CD14-positive monocyte (primary cell): Measurements from ENCODE around the gene MARS2. TPM values are rescaled to one million over a fixed set of nuclear protein-coding genes. Genes with fewer than 3 reads are reported as not detected.

Source experiments
- DNase-seq, 3 donors: peaks; one replicate each; pipeline ENCODE4 v3.0.0-alpha.2; 2011 to 2022
- H2AFZ ChIP-seq: 2 replicates; pipeline ENCODE4 v1.6.0; 2012; ENCODE audit warnings: mild to moderate bottlenecking, low read depth, low read length, inconsistent platforms; ENCODE audit not compliant: insufficient read depth, poor library complexity, severe bottlenecking
- H3K27ac ChIP-seq, 2 donors: 1 replicate in 1 of 2; 2 replicates in 1 of 2; pipeline ENCODE4 v1.5.1; 2012 to 2013; ENCODE audit warnings: low read length in 2 of 2, control low read depth in 1 of 2, inconsistent platforms in 1 of 2, low read depth in 1 of 2, mild to moderate bottlenecking in 1 of 2
- H3K27me3 ChIP-seq, 2 donors: one replicate each; pipeline versions ENCODE4 v1.6.0 to v1.6.1; 2011 to 2013; ENCODE audit warnings: low read length in 2 of 2; ENCODE audit not compliant: control insufficient read depth in 2 of 2, insufficient read depth in 2 of 2
- H3K36me3 ChIP-seq, 2 donors: replicated peaks in 1 of 2; 1 replicate in 1 of 2; 2 replicates in 1 of 2; pipeline versions ENCODE4 v1.5.1 to v1.6.1; 2012 to 2013; ENCODE audit warnings: low read length in 2 of 2, control low read depth in 1 of 2, inconsistent platforms in 1 of 2, mild to moderate bottlenecking in 1 of 2; ENCODE audit not compliant: insufficient read depth in 2 of 2, control insufficient read depth in 1 of 2
- H3K4me1 ChIP-seq, 2 donors: 1 replicate in 1 of 2; 2 replicates in 1 of 2; pipeline versions ENCODE4 v1.5.1 to v1.6.1; 2012 to 2013; ENCODE audit warnings: low read length in 2 of 2, control low read depth in 1 of 2, inconsistent platforms in 1 of 2, mild to moderate bottlenecking in 1 of 2, moderate library complexity in 1 of 2; ENCODE audit not compliant: insufficient read depth in 2 of 2, control insufficient read depth in 1 of 2
- H3K4me2 ChIP-seq: replicated peaks from 2 replicates; pipeline ENCODE3; 2012; ENCODE audit warnings: low read length, moderate library complexity, mild to moderate bottlenecking; ENCODE audit not compliant: poor library complexity, severe bottlenecking; ENCODE audit errors: extremely low read depth
- H3K4me3 ChIP-seq, 3 experiments: fragments of 200-600 bp in 1 of 3; sonication (generic) in 1 of 3; replicated peaks in 1 of 3; 1 replicate in 2 of 3; 2 replicates in 1 of 3; pipeline ENCODE4 v1.5.1; 2011 to 2013; ENCODE audit warnings: low read length in 3 of 3, mild to moderate bottlenecking in 3 of 3, control low read depth in 2 of 3, low read depth in 2 of 3, inconsistent platforms in 1 of 3, moderate library complexity in 1 of 3
- H3K79me2 ChIP-seq: 2 replicates; pipeline ENCODE4 v1.6.0; 2012; ENCODE audit warnings: mild to moderate bottlenecking, control low read depth, inconsistent platforms, low read length, moderate library complexity; ENCODE audit not compliant: insufficient read depth
- H3K9ac ChIP-seq: 2 replicates; pipeline ENCODE4 v1.6.0; 2017; ENCODE audit warnings: low read length, mild to moderate bottlenecking; ENCODE audit not compliant: insufficient read depth, poor library complexity, severe bottlenecking
- H3K9me3 ChIP-seq, 2 donors: replicated peaks in 1 of 2; 1 replicate in 1 of 2; 2 replicates in 1 of 2; pipeline versions ENCODE4 v1.5.1 to v1.6.1; 2012 to 2013; ENCODE audit warnings: low read length in 2 of 2, control low read depth in 1 of 2; ENCODE audit not compliant: control insufficient read depth in 1 of 2, insufficient read depth in 1 of 2
- H4K20me1 ChIP-seq: 2 replicates; pipeline ENCODE4 v1.6.0; 2012; ENCODE audit warnings: mild to moderate bottlenecking, low read length, control low read depth, moderate library complexity; ENCODE audit not compliant: insufficient read depth
- H3K27ac Mint-ChIP-seq, 7 donors: one replicate each; pipeline ENCODE4 v1.8.0; 2020; ENCODE audit warnings: mild to moderate bottlenecking in 7 of 7, mixed read lengths in 7 of 7, moderate library complexity in 6 of 7, inconsistent platforms in 2 of 7
- H3K27me3 Mint-ChIP-seq, 3 donors: one replicate each; pipeline ENCODE4 v1.8.0; 2021 to 2022; ENCODE audit warnings: low read depth in 3 of 3, mild to moderate bottlenecking in 3 of 3, mixed read lengths in 3 of 3, moderate library complexity in 3 of 3, inconsistent platforms in 1 of 3
- H3K36me3 Mint-ChIP-seq, 2 donors: one replicate each; pipeline ENCODE4 v1.8.0; 2020; ENCODE audit warnings: mixed read lengths in 2 of 2, inconsistent platforms in 1 of 2, mild to moderate bottlenecking in 1 of 2
- H3K4me1 Mint-ChIP-seq: one replicate; pipeline ENCODE4 v1.8.0; 2020; ENCODE audit warnings: mild to moderate bottlenecking, mixed read lengths
- H3K4me3 Mint-ChIP-seq, 2 donors: one replicate each; pipeline ENCODE4 v1.8.0; 2020; ENCODE audit warnings: mild to moderate bottlenecking in 2 of 2, mixed read lengths in 2 of 2, moderate library complexity in 1 of 2
- H3K9me3 Mint-ChIP-seq, 7 donors: one replicate each; pipeline ENCODE4 v1.8.0; 2020 to 2022; ENCODE audit warnings: mixed read lengths in 7 of 7, mild to moderate bottlenecking in 6 of 7, moderate library complexity in 6 of 7, inconsistent platforms in 2 of 7
- WGBS: methylation state at CpG from one replicate; pipeline ENCODE4 v1.1.5; 2013; ENCODE audit warnings: missing lambda C conversion rate; ENCODE audit not compliant: insufficient coverage; 5-methylcytosine and 5-hydroxymethylcytosine counted together
- intact Hi-C, 2 donors: fragments of 100-400 bp; cut with micrococcal nuclease; formaldehyde crosslinking; loops; one replicate each; pipeline versions ENCODE4 v1.15.0 to v1.15.1; 2023
- polyA plus RNA-seq, 3 donors: library from polyadenylated mRNA; depleted of rRNA in 1 of 3; unstranded in 2 of 3; stranded (reverse) in 1 of 3; fragments of 300-500 nt in 2 of 3; fragments of >200 nt in 1 of 3; fragmentation: Illumina TruSeq in 2 of 3; gene quantifications; 1 replicate in 2 of 3; 2 replicates in 1 of 3; pipeline ENCODE4 v1.2.3, GENCODE V29; 2012 to 2021
- TF ChIP-seq, protein P1 (sequence below): fragments of 200-600 bp; IDR thresholded peaks from one replicate; pipeline ENCODE4 v1.8.0; 2022; ENCODE audit warnings: antibody characterized with exemption, mild to moderate bottlenecking

MARS2 gene
- polyA plus RNA-seq, 3 donors, result 0.66 to 1.3 (median 0.93) TPM

DNA sequence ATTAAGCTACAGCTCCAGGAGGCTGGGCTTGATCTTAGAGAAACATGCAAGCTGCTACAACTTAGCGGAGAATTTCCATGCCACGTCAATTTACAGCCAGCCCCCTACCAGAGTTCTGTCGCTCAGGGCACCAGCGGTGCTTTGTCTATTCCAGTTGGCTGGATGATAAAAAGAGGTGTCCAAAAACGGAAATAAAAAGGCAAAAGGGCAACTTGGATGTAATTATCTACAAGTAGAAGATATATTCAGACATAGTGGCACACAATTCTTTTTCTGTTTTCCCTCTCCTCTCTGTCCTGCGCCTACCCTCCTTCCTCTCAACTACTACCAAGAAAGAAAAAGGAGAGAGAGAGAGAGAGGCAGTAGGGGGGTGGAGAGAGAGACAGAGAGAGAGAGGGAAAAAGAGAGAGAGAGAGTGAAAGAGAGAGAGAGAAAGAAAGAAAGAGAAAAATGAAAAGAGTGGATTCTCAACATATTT, 29.4 kb upstream of the MARS2 start:
- no CpG with 5 or more reads among the region's 6 CpGs for WGBS
- no peak overlapping the region for H3K4me3 Mint-ChIP-seq
- Histone ChIP-seq H3K27ac (no peak overlapping the region), H3K4me1 (no peaks in the 10 kb centered on the region), H3K36me3 (no peaks in the 10 kb centered on the region), H3K79me2 (no peaks in the 10 kb centered on the region), H3K27me3 (peaks cover 0 to 2% of the 10 kb centered on the region in 2 donors), H4K20me1 (no peaks in the 10 kb centered on the region), H3K4me2 (no peak overlapping the region), H3K4me3 (no peak overlapping the region), H2AFZ (no peak overlapping the region), H3K9ac (no peak overlapping the region), H3K9me3 (no peaks in the 10 kb centered on the region)
- no peaks in the 10 kb centered on the region for H3K4me1 Mint-ChIP-seq
- peaks cover 0 to 5% (median 3%) of the 10 kb centered on the region in 3 donors for H3K27me3 Mint-ChIP-seq
- TF ChIP-seq, protein P1, sequence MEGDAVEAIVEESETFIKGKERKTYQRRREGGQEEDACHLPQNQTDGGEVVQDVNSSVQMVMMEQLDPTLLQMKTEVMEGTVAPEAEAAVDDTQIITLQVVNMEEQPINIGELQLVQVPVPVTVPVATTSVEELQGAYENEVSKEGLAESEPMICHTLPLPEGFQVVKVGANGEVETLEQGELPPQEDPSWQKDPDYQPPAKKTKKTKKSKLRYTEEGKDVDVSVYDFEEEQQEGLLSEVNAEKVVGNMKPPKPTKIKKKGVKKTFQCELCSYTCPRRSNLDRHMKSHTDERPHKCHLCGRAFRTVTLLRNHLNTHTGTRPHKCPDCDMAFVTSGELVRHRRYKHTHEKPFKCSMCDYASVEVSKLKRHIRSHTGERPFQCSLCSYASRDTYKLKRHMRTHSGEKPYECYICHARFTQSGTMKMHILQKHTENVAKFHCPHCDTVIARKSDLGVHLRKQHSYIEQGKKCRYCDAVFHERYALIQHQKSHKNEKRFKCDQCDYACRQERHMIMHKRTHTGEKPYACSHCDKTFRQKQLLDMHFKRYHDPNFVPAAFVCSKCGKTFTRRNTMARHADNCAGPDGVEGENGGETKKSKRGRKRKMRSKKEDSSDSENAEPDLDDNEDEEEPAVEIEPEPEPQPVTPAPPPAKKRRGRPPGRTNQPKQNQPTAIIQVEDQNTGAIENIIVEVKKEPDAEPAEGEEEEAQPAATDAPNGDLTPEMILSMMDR, result no peak
- no peaks in the 10 kb centered on the region for H3K9me3 Mint-ChIP-seq
- intact Hi-C loops, result no loop called here
- DNase-seq, result no peak
- no peaks in the 10 kb centered on the region for H3K36me3 Mint-ChIP-seq
- H3K27ac Mint-ChIP-seq, result no peak overlapping the region

DNA sequence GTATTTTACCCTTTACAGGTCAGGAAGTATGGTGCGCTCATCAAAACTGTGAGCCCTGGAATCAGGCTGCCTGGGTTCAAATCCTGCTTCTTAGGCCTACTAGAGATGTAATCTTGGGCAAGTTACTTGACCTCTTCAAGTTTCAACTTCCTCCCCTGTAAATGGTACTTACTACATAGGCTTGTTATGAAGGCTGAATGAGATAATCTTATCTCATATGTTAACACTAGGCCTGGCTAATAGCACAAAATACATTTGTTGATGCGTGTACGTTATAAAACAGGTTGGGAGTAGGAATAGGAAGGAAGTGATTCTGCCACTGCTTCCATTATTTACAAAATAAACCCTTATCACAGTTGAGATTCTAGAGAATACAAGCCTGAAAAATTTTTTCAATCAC, 28.1 kb upstream of the MARS2 start:
- Histone ChIP-seq H3K9ac (no peak overlapping the region), H3K9me3 (no peaks in the 10 kb centered on the region), H3K36me3 (no peaks in the 10 kb centered on the region), H3K27ac (no peak overlapping the region), H3K4me3 (no peak overlapping the region), H3K4me1 (no peaks in the 10 kb centered on the region), H3K27me3 (peaks cover 0 to 2% of the 10 kb centered on the region in 2 donors), H2AFZ (no peak overlapping the region), H3K79me2 (no peaks in the 10 kb centered on the region), H3K4me2 (no peak overlapping the region), H4K20me1 (no peaks in the 10 kb centered on the region)
- Mint-ChIP-seq H3K4me1 (no peaks in the 10 kb centered on the region), H3K4me3 (no peak overlapping the region), H3K9me3 (peaks cover 0 to under 1% (median 0%) of the 10 kb centered on the region in 7 donors), H3K36me3 (no peaks in the 10 kb centered on the region), H3K27me3 (peaks cover 0 to 3% (median 3%) of the 10 kb centered on the region in 3 donors), H3K27ac (no peak overlapping the region)
- no peak for DNase-seq
- intact Hi-C loops, result no loop called here
- TF ChIP-seq, protein P1, result no peak
- no CpG with 5 or more reads among the region's 3 CpGs for WGBS
